Neural cell (in vitro differentiated cells): ENCODE data around the gene PACSIN2. TPM values are rescaled to one million over a fixed set of nuclear protein-coding genes. Genes with fewer than 3 reads are reported as not detected.
A peak's percentile ranks its signal among the peaks of the same experiment; 100 is the strongest.

Experiments
- H2AFZ ChIP-seq: fragments of 200-600, 300-800 bp; sonication (generic), shearing (Covaris generic); 2 replicates; pipeline ENCODE4 v1.6.0; 2014; ENCODE audit warnings: low read depth, mild to moderate bottlenecking, antibody characterized with exemption, low read length, moderate library complexity
- H3F3A ChIP-seq: fragments of 200-600 bp; shearing (Covaris generic); 2 replicates; pipeline ENCODE4 v1.6.1; 2016; ENCODE audit warnings: mild to moderate bottlenecking, moderate library complexity, mixed read lengths, antibody characterized with exemption, low read length; ENCODE audit not compliant: insufficient read depth, poor library complexity, severe bottlenecking
- H3K27ac ChIP-seq: fragments of 200-600, 300-800 bp; sonication (generic), shearing (Covaris generic); 2 replicates; pipeline ENCODE4 v1.5.1; 2014; ENCODE audit warnings: mild to moderate bottlenecking, low read length, moderate library complexity
- H3K27me3 ChIP-seq: fragments of 300-800, 200-600 bp; sonication (generic), shearing (Covaris generic); 2 replicates; pipeline ENCODE4 v1.6.0; 2014; ENCODE audit warnings: mild to moderate bottlenecking, low read depth, low read length, moderate library complexity; ENCODE audit not compliant: insufficient read depth
- H3K36me3 ChIP-seq: fragments of 300-800, 200-600 bp; sonication (generic), shearing (Covaris generic); 2 replicates; pipeline ENCODE4 v1.5.1; 2014; ENCODE audit warnings: mild to moderate bottlenecking, antibody characterized with exemption, low read length, moderate library complexity; ENCODE audit not compliant: insufficient read depth
- H3K4me2 ChIP-seq: fragments of 300-800, 200-600 bp; sonication (generic), shearing (Covaris generic); 2 replicates; pipeline ENCODE4 v1.6.0; 2014; ENCODE audit warnings: mild to moderate bottlenecking, low read length
- H3K4me3 ChIP-seq: fragments of 300-800, 200-600 bp; sonication (generic), shearing (Covaris generic); 2 replicates; pipeline ENCODE4 v1.5.1; 2014; ENCODE audit warnings: mild to moderate bottlenecking, low read length, moderate library complexity
- H3K79me2 ChIP-seq: fragments of 200-600 bp; shearing (Covaris generic); replicated peaks from 2 replicates; pipeline ENCODE4 v1.6.0; 2014; ENCODE audit warnings: mild to moderate bottlenecking, low read length, moderate library complexity; ENCODE audit not compliant: insufficient read depth
- H3K9ac ChIP-seq: fragments of 300-800, 200-600 bp; sonication (generic), shearing (Covaris generic); 2 replicates; pipeline ENCODE4 v1.6.1; 2016; ENCODE audit warnings: mild to moderate bottlenecking, low read length, mixed read lengths
- H3K9me2 ChIP-seq: fragments of 200-600 bp; shearing (Covaris generic); 2 replicates; pipeline ENCODE4 v1.6.1; 2016; ENCODE audit warnings: mild to moderate bottlenecking, low read length, mixed read lengths; ENCODE audit not compliant: insufficient read depth
- H3K9me3 ChIP-seq: fragments of 200-600, 300-800 bp; sonication (generic), shearing (Covaris generic); 2 replicates; pipeline ENCODE4 v1.6.1; 2016; ENCODE audit warnings: mild to moderate bottlenecking, mixed run types, low read length, moderate library complexity, mixed read lengths
- H4K20me1 ChIP-seq: fragments of 200-600 bp; shearing (Covaris generic); 2 replicates; pipeline ENCODE4 v1.6.1; 2016; ENCODE audit warnings: mild to moderate bottlenecking, mixed run types; ENCODE audit not compliant: insufficient read depth
- EP300 ChIP-seq: fragments of 450-650 bp; conservative IDR thresholded peaks from 2 replicates; pipeline ENCODE4 v1.6.1; 2014; ENCODE audit warnings: antibody characterized with exemption, mild to moderate bottlenecking, moderate library complexity; ENCODE audit not compliant: poor library complexity, severe bottlenecking
- EZH2 ChIP-seq: fragments of 200-600, 300-800 bp; shearing (Covaris generic), sonication (generic); IDR thresholded peaks from 2 replicates; pipeline ENCODE4 v1.6.1; 2014; ENCODE audit warnings: antibody characterized with exemption, low read length, borderline replicate concordance, mild to moderate bottlenecking; ENCODE audit not compliant: insufficient read depth, poor library complexity, severe bottlenecking
- MXI1 ChIP-seq: fragments of 450-650 bp; conservative IDR thresholded peaks from 2 replicates; pipeline ENCODE4 v1.6.1; 2014; ENCODE audit warnings: antibody characterized with exemption, mild to moderate bottlenecking; ENCODE audit not compliant: poor library complexity, severe bottlenecking
- POLR2AphosphoS5 ChIP-seq: IDR thresholded peaks from 2 replicates; pipeline ENCODE4 v1.6.1; 2012
- RAD21 ChIP-seq: fragments of 450-650 bp; conservative IDR thresholded peaks from 2 replicates; pipeline ENCODE4 v1.6.1; 2014; ENCODE audit warnings: antibody characterized with exemption, mild to moderate bottlenecking, moderate library complexity
- SMC3 ChIP-seq: fragments of 450-650 bp; conservative IDR thresholded peaks from 2 replicates; pipeline ENCODE4 v1.6.1; 2014; ENCODE audit warnings: antibody characterized with exemption, mild to moderate bottlenecking, moderate library complexity; ENCODE audit not compliant: poor library complexity
- TAF1 ChIP-seq: IDR thresholded peaks from 2 replicates; pipeline ENCODE4 v1.6.1; 2012; ENCODE audit warnings: low read depth
- polyA plus RNA-seq: library from polyadenylated mRNA; depleted of rRNA; stranded (reverse); fragments of >200 nt; gene quantifications from 2 replicates; pipeline ENCODE4 v1.2.3, GENCODE V29; 2014
- TF ChIP-seq, protein P1 (sequence below): IDR thresholded peaks from 2 replicates; pipeline ENCODE4 v1.6.1; 2012; ENCODE audit warnings: borderline replicate concordance
- TF ChIP-seq, protein P2 (sequence below): fragments of 450-650 bp; IDR thresholded peaks from 2 replicates; pipeline ENCODE4 v1.5.1; 2014; ENCODE audit warnings: antibody characterized with exemption, mild to moderate bottlenecking, moderate library complexity; ENCODE audit not compliant: poor library complexity, severe bottlenecking

Gene PACSIN2
- polyA plus RNA-seq, 1 donor from 2014 or later: 47.2 TPM

DNA sequence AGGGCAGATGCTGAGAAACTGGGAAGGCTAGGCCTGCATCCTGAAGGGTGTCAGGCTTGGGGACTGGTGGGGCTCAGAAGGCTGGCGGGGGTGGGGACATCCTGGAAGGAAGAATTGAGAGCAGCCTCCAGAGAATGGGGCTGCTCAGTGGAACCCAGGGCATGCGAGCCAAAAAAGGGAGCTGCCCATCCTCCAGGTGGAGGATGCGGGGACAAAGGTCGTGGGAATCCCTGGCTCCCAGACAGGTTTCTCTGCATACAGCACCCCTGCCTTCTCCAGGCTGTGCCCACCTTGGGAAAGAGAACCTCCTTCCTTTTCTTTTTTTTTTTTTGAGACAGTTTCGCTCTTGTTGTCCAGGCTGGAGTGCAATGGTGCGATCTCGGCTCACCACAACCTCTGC, 117.0 kb downstream of the PACSIN2 start:
- no peak overlapping the region for H3K4me3 ChIP-seq
- TF ChIP-seq SMC3 (no peak), RAD21 (no peak), MXI1 (no peak), EP300 (no peak), EZH2 (no peak), POLR2AphosphoS5 (no peak), TAF1 (no peak)
- TF ChIP-seq, protein P1, sequence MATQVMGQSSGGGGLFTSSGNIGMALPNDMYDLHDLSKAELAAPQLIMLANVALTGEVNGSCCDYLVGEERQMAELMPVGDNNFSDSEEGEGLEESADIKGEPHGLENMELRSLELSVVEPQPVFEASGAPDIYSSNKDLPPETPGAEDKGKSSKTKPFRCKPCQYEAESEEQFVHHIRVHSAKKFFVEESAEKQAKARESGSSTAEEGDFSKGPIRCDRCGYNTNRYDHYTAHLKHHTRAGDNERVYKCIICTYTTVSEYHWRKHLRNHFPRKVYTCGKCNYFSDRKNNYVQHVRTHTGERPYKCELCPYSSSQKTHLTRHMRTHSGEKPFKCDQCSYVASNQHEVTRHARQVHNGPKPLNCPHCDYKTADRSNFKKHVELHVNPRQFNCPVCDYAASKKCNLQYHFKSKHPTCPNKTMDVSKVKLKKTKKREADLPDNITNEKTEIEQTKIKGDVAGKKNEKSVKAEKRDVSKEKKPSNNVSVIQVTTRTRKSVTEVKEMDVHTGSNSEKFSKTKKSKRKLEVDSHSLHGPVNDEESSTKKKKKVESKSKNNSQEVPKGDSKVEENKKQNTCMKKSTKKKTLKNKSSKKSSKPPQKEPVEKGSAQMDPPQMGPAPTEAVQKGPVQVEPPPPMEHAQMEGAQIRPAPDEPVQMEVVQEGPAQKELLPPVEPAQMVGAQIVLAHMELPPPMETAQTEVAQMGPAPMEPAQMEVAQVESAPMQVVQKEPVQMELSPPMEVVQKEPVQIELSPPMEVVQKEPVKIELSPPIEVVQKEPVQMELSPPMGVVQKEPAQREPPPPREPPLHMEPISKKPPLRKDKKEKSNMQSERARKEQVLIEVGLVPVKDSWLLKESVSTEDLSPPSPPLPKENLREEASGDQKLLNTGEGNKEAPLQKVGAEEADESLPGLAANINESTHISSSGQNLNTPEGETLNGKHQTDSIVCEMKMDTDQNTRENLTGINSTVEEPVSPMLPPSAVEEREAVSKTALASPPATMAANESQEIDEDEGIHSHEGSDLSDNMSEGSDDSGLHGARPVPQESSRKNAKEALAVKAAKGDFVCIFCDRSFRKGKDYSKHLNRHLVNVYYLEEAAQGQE: no peak
- TF ChIP-seq, protein P2, sequence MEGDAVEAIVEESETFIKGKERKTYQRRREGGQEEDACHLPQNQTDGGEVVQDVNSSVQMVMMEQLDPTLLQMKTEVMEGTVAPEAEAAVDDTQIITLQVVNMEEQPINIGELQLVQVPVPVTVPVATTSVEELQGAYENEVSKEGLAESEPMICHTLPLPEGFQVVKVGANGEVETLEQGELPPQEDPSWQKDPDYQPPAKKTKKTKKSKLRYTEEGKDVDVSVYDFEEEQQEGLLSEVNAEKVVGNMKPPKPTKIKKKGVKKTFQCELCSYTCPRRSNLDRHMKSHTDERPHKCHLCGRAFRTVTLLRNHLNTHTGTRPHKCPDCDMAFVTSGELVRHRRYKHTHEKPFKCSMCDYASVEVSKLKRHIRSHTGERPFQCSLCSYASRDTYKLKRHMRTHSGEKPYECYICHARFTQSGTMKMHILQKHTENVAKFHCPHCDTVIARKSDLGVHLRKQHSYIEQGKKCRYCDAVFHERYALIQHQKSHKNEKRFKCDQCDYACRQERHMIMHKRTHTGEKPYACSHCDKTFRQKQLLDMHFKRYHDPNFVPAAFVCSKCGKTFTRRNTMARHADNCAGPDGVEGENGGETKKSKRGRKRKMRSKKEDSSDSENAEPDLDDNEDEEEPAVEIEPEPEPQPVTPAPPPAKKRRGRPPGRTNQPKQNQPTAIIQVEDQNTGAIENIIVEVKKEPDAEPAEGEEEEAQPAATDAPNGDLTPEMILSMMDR: no peak
- H3K27me3 ChIP-seq: no peaks in the 10 kb centered on the region
- H3K36me3 ChIP-seq: no peaks in the 10 kb centered on the region
- H3K9me3 ChIP-seq: no peaks in the 10 kb centered on the region
- H3F3A ChIP-seq: no peaks in the 10 kb centered on the region
- no peak overlapping the region for H3K4me2 ChIP-seq
- H4K20me1 ChIP-seq: no peaks in the 10 kb centered on the region
- H3K9ac ChIP-seq: no peak overlapping the region
- no peak overlapping the region for H3K27ac ChIP-seq
- no peak overlapping the region for H2AFZ ChIP-seq
- no peaks in the 10 kb centered on the region for H3K9me2 ChIP-seq
- H3K79me2 ChIP-seq: no peaks in the 10 kb centered on the region

DNA sequence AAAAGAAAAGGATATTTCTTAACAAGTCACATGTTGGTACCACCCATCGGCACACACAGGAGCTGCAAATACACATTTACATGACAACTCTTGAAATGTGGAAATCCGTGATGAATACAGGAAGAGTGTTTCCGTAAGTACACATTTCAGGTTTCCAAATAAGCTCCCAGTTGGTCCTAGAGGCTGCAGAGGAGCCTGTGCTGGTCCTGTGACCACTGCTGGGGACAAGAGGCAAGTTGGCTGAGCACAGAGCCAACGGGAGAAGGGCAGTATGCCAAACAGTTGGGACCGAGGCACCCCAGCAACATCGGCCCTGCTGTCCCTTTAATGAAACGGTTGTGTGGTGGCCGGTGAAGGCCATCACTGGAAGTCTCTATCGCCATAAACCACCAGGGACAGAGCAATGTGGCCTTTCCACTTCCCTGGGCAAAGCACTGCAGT, 119.4 kb downstream of the PACSIN2 start:
- peak overlapping the region; percentile 51 for H3K27ac ChIP-seq
- H3K9ac ChIP-seq: no peak overlapping the region

More for the DNA sequence above, 119.4 kb downstream of the PACSIN2 start:
- H2AFZ ChIP-seq: no peak overlapping the region
- H3K4me2 ChIP-seq: no peak overlapping the region
- H3K79me2 ChIP-seq: no peaks in the 10 kb centered on the region
- H3F3A ChIP-seq: no peaks in the 10 kb centered on the region
- no peaks in the 10 kb centered on the region for H4K20me1 ChIP-seq
- H3K9me2 ChIP-seq: no peaks in the 10 kb centered on the region
- TF ChIP-seq POLR2AphosphoS5 (no peak), SMC3 (no peak), EZH2 (no peak), EP300 (no peak), TAF1 (no peak), MXI1 (no peak), RAD21 (no peak)
- TF ChIP-seq, protein P1: no peak
- TF ChIP-seq, protein P2: no peak
- H3K36me3 ChIP-seq: no peaks in the 10 kb centered on the region
- no peaks in the 10 kb centered on the region for H3K27me3 ChIP-seq
- peak overlapping the region; percentile 1 for H3K4me3 ChIP-seq
- H3K9me3 ChIP-seq: no peaks in the 10 kb centered on the region
